ENCODE results near the gene FMN1. TPM values are rescaled to one million over a fixed set of nuclear protein-coding genes. Genes with fewer than 3 reads are reported as not detected.

FMN1 gene
- total RNA-seq, 4 donors from 2014 or later = 32.6 to 102 (median 63.0) TPM

- 83 to 100% methylated on average over 1 to 5 of the region's 5 CpGs for WGBS, 2 donors (ENCODE audit: low coverage in 1 of 2)
- Histone ChIP-seq H3K4me1 (peaks cover 0 to 17% (median 0%) of the 10 kb centered on the region in 4 donors), H3K27ac (no peak overlapping the region), H3K27me3 (no peaks in the 10 kb centered on the region), H3K36me3 (no peaks in the 10 kb centered on the region), H3K9me3 (no peaks in the 10 kb centered on the region), H3K4me3 (no peak overlapping the region)
- TF ChIP-seq CTCF (IDR thresholded peaks at IDR 0.05) (no peak), POLR2A (IDR thresholded peaks at IDR 0.05) (no peak), POLR2AphosphoS5 (IDR thresholded peaks at IDR 0.05) (no peak), EP300 (IDR thresholded peaks at IDR 0.05; ENCODE audit: low read depth) (no peak)
- no peak for DNase-seq
- intact Hi-C loops (cut with DNase I; ENCODE audit: low total_unique reads) (no loop called here), in situ Hi-C loops (cut with MboI; ENCODE audit: low pct_ligation_motif_present in 1 of 4, low pct_unique_long_range_greater_than_20kb in 1 of 4, low sequenced_read_pairs in 3 of 4) (no loop called here)
These were observed 5.9 kb upstream of the FMN1 start for GRCh38 chr15:33200444-33200843.

GRCh38 chr15:33198541-33198940 lies 4.0 kb upstream of the FMN1 start:
- intact Hi-C loops (cut with DNase I; ENCODE audit: low total_unique reads) = no loop called here
- Histone ChIP-seq H3K4me3 (no peak overlapping the region), H3K4me1 (peaks cover 0 to 24% (median 2%) of the 10 kb centered on the region in 4 donors), H3K27me3 (peaks cover 1% of the 10 kb centered on the region), H3K27ac (no peak overlapping the region), H3K9me3 (no peaks in the 10 kb centered on the region), H3K36me3 (no peaks in the 10 kb centered on the region)
- in situ Hi-C loops (cut with MboI; ENCODE audit: low pct_ligation_motif_present in 1 of 4, low pct_unique_long_range_greater_than_20kb in 1 of 4, low sequenced_read_pairs in 3 of 4) = no loop called here
- no peak for DNase-seq
- TF ChIP-seq CTCF (IDR thresholded peaks at IDR 0.05) (no peak), POLR2AphosphoS5 (IDR thresholded peaks at IDR 0.05) (no peak), POLR2A (IDR thresholded peaks at IDR 0.05) (no peak), EP300 (IDR thresholded peaks at IDR 0.05; ENCODE audit: low read depth) (no peak)
- WGBS, 2 donors (ENCODE audit: low coverage in 1 of 2) = 93 to 100% methylated on average over 1 to 4 of the region's 4 CpGs

- DNase-seq = no peak
- in situ Hi-C loops (cut with MboI; ENCODE audit: low pct_ligation_motif_present in 1 of 4, low pct_unique_long_range_greater_than_20kb in 1 of 4, low sequenced_read_pairs in 3 of 4) (no loop called here), intact Hi-C loops (cut with DNase I; ENCODE audit: low total_unique reads) (no loop called here)
- H3K4me1 ChIP-seq = peaks cover 0 to 24% (median 2%) of the 10 kb centered on the region in 4 donors
- 89% methylated on average over 5 of the region's 5 CpGs; no CpG with 5 or more reads in 1 of the 2 donors for WGBS, 2 donors (ENCODE audit: low coverage in 1 of 2)
- no peaks in the 10 kb centered on the region for H3K9me3 ChIP-seq
- no peak overlapping the region for H3K4me3 ChIP-seq
- TF ChIP-seq EP300 (IDR thresholded peaks at IDR 0.05; ENCODE audit: low read depth) = no peak
- TF ChIP-seq CTCF (IDR thresholded peaks at IDR 0.05) = no peak
- no peak for TF ChIP-seq POLR2A (IDR thresholded peaks at IDR 0.05)
- TF ChIP-seq POLR2AphosphoS5 (IDR thresholded peaks at IDR 0.05) = no peak
- no peaks in the 10 kb centered on the region for H3K36me3 ChIP-seq
- H3K27me3 ChIP-seq = peaks cover 7% of the 10 kb centered on the region
- no peak overlapping the region for H3K27ac ChIP-seq
These were observed 3.1 kb upstream of the FMN1 start for GRCh38 chr15:33197636-33198035.

GRCh38 chr15:33194237-33194636 lies 277 bp downstream of the FMN1 start:
- H3K9me3 ChIP-seq = no peaks in the 10 kb centered on the region
- no peak for DNase-seq
- WGBS, 2 donors (ENCODE audit: low coverage in 1 of 2) = 0 to 28% methylated on average over 2 to 17 of the region's 17 CpGs
- H3K4me1 ChIP-seq = peaks cover 0 to 8% (median 2%) of the 10 kb centered on the region in 4 donors
- in situ Hi-C loops (cut with MboI; ENCODE audit: low pct_ligation_motif_present in 1 of 4, low pct_unique_long_range_greater_than_20kb in 1 of 4, low sequenced_read_pairs in 3 of 4) = no loop called here
- intact Hi-C loops (cut with DNase I; ENCODE audit: low total_unique reads) = no loop called here
- H3K27me3 ChIP-seq = peaks cover 7% of the 10 kb centered on the region
- TF ChIP-seq POLR2AphosphoS5 (IDR thresholded peaks at IDR 0.05) = no peak
- no peak for TF ChIP-seq CTCF (IDR thresholded peaks at IDR 0.05)
- no peak for TF ChIP-seq POLR2A (IDR thresholded peaks at IDR 0.05)
- TF ChIP-seq EP300 (IDR thresholded peaks at IDR 0.05; ENCODE audit: low read depth) = no peak
- no peaks in the 10 kb centered on the region for H3K36me3 ChIP-seq
- peak overlapping the region in 1 of 4 donors; percentile 21 for H3K27ac ChIP-seq
- peak overlapping the region in 3 of 4 donors; percentile 39 to 57 (median 41) for H3K4me3 ChIP-seq

All from transverse colon (tissue), 4 donors.